Hepatocyte (in vitro differentiated cells): ENCODE data around the gene E2F1. TPM values are rescaled to one million over a fixed set of nuclear protein-coding genes. Genes with fewer than 3 reads are reported as not detected.

Source experiments
- DNase-seq: peaks from one replicate; pipeline ENCODE4 v3.0.0-alpha.2; 2016; ENCODE audit warnings: low spot score
- H2AFZ ChIP-seq: fragments of 200-600 bp; sonication (generic); 2 replicates; pipeline ENCODE4 v1.6.0; 2016; ENCODE audit warnings: antibody characterized with exemption, mild to moderate bottlenecking
- H3K27ac ChIP-seq: fragments of 200-600 bp; sonication (generic); 2 replicates; pipeline ENCODE4 v1.5.1; 2016; ENCODE audit warnings: mild to moderate bottlenecking
- H3K27me3 ChIP-seq: fragments of 200-600 bp; sonication (generic); 2 replicates; pipeline ENCODE4 v1.6.1; 2016
- H3K36me3 ChIP-seq: fragments of 200-600 bp; sonication (generic); replicated peaks from 2 replicates; pipeline ENCODE4 v1.5.1; 2016; ENCODE audit warnings: low read depth; ENCODE audit not compliant: insufficient read depth
- H3K4me1 ChIP-seq: fragments of 200-600 bp; sonication (generic); 2 replicates; pipeline ENCODE4 v1.5.1; 2016; ENCODE audit warnings: mild to moderate bottlenecking, moderate library complexity; ENCODE audit not compliant: insufficient read depth
- H3K4me2 ChIP-seq: fragments of 200-600 bp; sonication (generic); 2 replicates; pipeline ENCODE4 v1.6.0; 2016
- H3K4me3 ChIP-seq: fragments of 200-600 bp; sonication (generic); 2 replicates; pipeline ENCODE4 v1.5.1; 2016; ENCODE audit warnings: mild to moderate bottlenecking
- H3K79me2 ChIP-seq: fragments of 200-600 bp; sonication (generic); 2 replicates; pipeline ENCODE4 v1.6.0; 2017; ENCODE audit warnings: mild to moderate bottlenecking
- H3K9me2 ChIP-seq: fragments of 200-600 bp; sonication (generic); replicated peaks from 2 replicates; pipeline ENCODE4 v1.6.0; 2017; ENCODE audit warnings: mild to moderate bottlenecking; ENCODE audit not compliant: insufficient read depth
- H3K9me3 ChIP-seq: fragments of 200-600 bp; sonication (generic); 2 replicates; pipeline ENCODE4 v1.5.1; 2016; ENCODE audit warnings: low read depth, mild to moderate bottlenecking
- H4K20me1 ChIP-seq: fragments of 200-600 bp; sonication (generic); 2 replicates; pipeline ENCODE4 v1.6.0; 2016; ENCODE audit warnings: mild to moderate bottlenecking; ENCODE audit not compliant: insufficient read depth, poor library complexity, severe bottlenecking
- CTCF ChIP-seq: fragments of 200-600 bp; sonication (generic); IDR thresholded peaks from 2 replicates; pipeline ENCODE4 v1.5.1; 2016; ENCODE audit warnings: antibody characterized with exemption, mild to moderate bottlenecking; ENCODE audit not compliant: poor library complexity
- EZH2 ChIP-seq: fragments of 200-600 bp; sonication (generic); IDR thresholded peaks from 2 replicates; pipeline ENCODE4 v1.6.1; 2016; ENCODE audit warnings: antibody characterized with exemption, mild to moderate bottlenecking, borderline replicate concordance
- EZH2phosphoT487 ChIP-seq: fragments of 200-600 bp; sonication (generic); IDR thresholded peaks from one replicate; pipeline ENCODE4 v1.6.1; 2018; ENCODE audit warnings: antibody characterized with exemption, mild to moderate bottlenecking, low read depth, moderate library complexity; ENCODE audit not compliant: unreplicated experiment, severe bottlenecking
- WGBS: methylation state at CpG from one replicate; pipeline ENCODE4 v1.1.6; 2016; ENCODE audit warnings: low lambda C conversion rate; ENCODE audit errors: missing lambda C conversion rate; 5-methylcytosine and 5-hydroxymethylcytosine counted together
- polyA plus RNA-seq: library from polyadenylated mRNA; unstranded; fragments of >200 nt; fragmentation: Nextera tagmentation; extraction: Ambion mirVana; gene quantifications from 2 replicates; pipeline ENCODE4 v1.2.1, GENCODE V29; 2016
- total RNA-seq: library from RNA; depleted of rRNA; stranded (reverse); fragments of >200 nt; gene quantifications from 2 replicates; pipeline ENCODE4 v1.2.3, GENCODE V29; 2014

The E2F1 gene
- total and polyA plus RNA-seq, 2 experiments from 2014 or later, result 9.1 to 11.8 TPM

GRCh38 chr20:33629533-33629932 is 56.7 kb downstream of the E2F1 start:
- Histone ChIP-seq H3K27me3 (no peaks in the 10 kb centered on the region), H3K4me1 (no peaks in the 10 kb centered on the region), H3K36me3 (peaks cover 5% of the 10 kb centered on the region), H3K9me3 (no peaks in the 10 kb centered on the region), H3K27ac (no peak overlapping the region), H4K20me1 (no peaks in the 10 kb centered on the region), H3K79me2 (no peaks in the 10 kb centered on the region), H3K9me2 (no peaks in the 10 kb centered on the region), H3K4me2 (no peak overlapping the region), H2AFZ (no peak overlapping the region), H3K4me3 (no peak overlapping the region)
- 98% methylated on average over 10 of the region's 10 CpGs for WGBS
- DNase-seq, result no peak
- TF ChIP-seq EZH2 (no peak), EZH2phosphoT487 (no peak), CTCF (no peak)

- WGBS, result 99% methylated on average over 4 of the region's 4 CpGs
- Histone ChIP-seq H4K20me1 (no peaks in the 10 kb centered on the region), H3K79me2 (no peaks in the 10 kb centered on the region), H2AFZ (no peak overlapping the region), H3K36me3 (peaks cover 5% of the 10 kb centered on the region), H3K4me3 (no peak overlapping the region), H3K27ac (no peak overlapping the region), H3K4me2 (no peak overlapping the region), H3K27me3 (no peaks in the 10 kb centered on the region), H3K9me2 (no peaks in the 10 kb centered on the region), H3K4me1 (no peaks in the 10 kb centered on the region), H3K9me3 (no peaks in the 10 kb centered on the region)
- DNase-seq, result no peak
- TF ChIP-seq EZH2phosphoT487 (no peak), CTCF (no peak), EZH2 (no peak)
Observed at GRCh38 chr20:33627577-33628216, 58.5 kb downstream of the E2F1 start.

GRCh38 chr20:33626190-33626589 is 60.0 kb downstream of the E2F1 start:
- Histone ChIP-seq H3K4me1 (no peaks in the 10 kb centered on the region), H2AFZ (no peak overlapping the region), H3K27ac (no peak overlapping the region), H3K79me2 (no peaks in the 10 kb centered on the region), H3K9me2 (no peaks in the 10 kb centered on the region), H3K27me3 (no peaks in the 10 kb centered on the region), H3K4me3 (no peak overlapping the region), H3K4me2 (no peak overlapping the region), H4K20me1 (no peaks in the 10 kb centered on the region), H3K36me3 (peaks cover 5% of the 10 kb centered on the region), H3K9me3 (no peaks in the 10 kb centered on the region)
- no peak for TF ChIP-seq CTCF
- TF ChIP-seq EZH2, result no peak
- no peak for TF ChIP-seq EZH2phosphoT487
- WGBS, result 97% methylated on average over 4 of the region's 4 CpGs
- no peak for DNase-seq

Other genes starting within 250 kb of the E2F1 start
- 24.5 and 28.0 TPM in 2 replicates for gene SNTA1, start 242.6 kb downstream of the E2F1 start, total RNA-seq
- gene SNTA1, start 242.6 kb downstream of the E2F1 start, polyA plus RNA-seq, result 24.0 and 24.6 TPM in 2 replicates
- gene CBFA2T2, start 196.3 kb downstream of the E2F1 start, total RNA-seq, result 29.2 and 31.1 TPM in 2 replicates
- gene CBFA2T2, start 196.3 kb downstream of the E2F1 start, polyA plus RNA-seq, result 33.1 and 37.5 TPM in 2 replicates
- gene C20orf144, start 24.1 kb downstream of the E2F1 start, total RNA-seq, result 0.30 TPM in 1 of 2 replicates, not detected in the other
- 0.41 and 0.46 TPM in 2 replicates for gene C20orf144, start 24.1 kb downstream of the E2F1 start, polyA plus RNA-seq
- gene ACTL10, start 19.4 kb downstream of the E2F1 start, total RNA-seq, result 0.17 and 0.24 TPM in 2 replicates
- gene ACTL10, start 19.4 kb downstream of the E2F1 start, polyA plus RNA-seq, result 1.6 and 2.6 TPM in 2 replicates
- 46.2 and 50.6 TPM in 2 replicates for gene NECAB3, start 12.0 kb downstream of the E2F1 start, total RNA-seq
- 55.4 and 64.9 TPM in 2 replicates for gene NECAB3, start 12.0 kb downstream of the E2F1 start, polyA plus RNA-seq
- gene PXMP4, start 33.9 kb upstream of the E2F1 start, total RNA-seq, result 3.9 and 4.1 TPM in 2 replicates
- 4.7 and 4.8 TPM in 2 replicates for gene PXMP4, start 33.9 kb upstream of the E2F1 start, polyA plus RNA-seq
- gene ZNF341, start 45.6 kb upstream of the E2F1 start, total RNA-seq, result 1.2 and 2.3 TPM in 2 replicates
- gene ZNF341, start 45.6 kb upstream of the E2F1 start, polyA plus RNA-seq, result 3.1 and 3.6 TPM in 2 replicates
- gene CHMP4B, start 125.0 kb upstream of the E2F1 start, total RNA-seq, result 95.1 and 101 TPM in 2 replicates
- 7.3 and 8.1 TPM in 2 replicates for gene CHMP4B, start 125.0 kb upstream of the E2F1 start, polyA plus RNA-seq